ENCODE data around the gene PPP1R37.

PPP1R37 gene

GRCh38 chr19:45117167-45117594 lies 24.2 kb downstream of the PPP1R37 start:
- no peak for TF ChIP-seq CTCF (IDR thresholded peaks at IDR 0.05)

- TF ChIP-seq CTCF (IDR thresholded peaks at IDR 0.05): no peak
Observed at GRCh38 chr19:45117671-45118070, 24.7 kb downstream of the PPP1R37 start.

- no peak for TF ChIP-seq CTCF (IDR thresholded peaks at IDR 0.05)
Observed at GRCh38 chr19:45118106-45118505, 25.1 kb downstream of the PPP1R37 start.

- no peak for TF ChIP-seq CTCF (IDR thresholded peaks at IDR 0.05)
Observed at GRCh38 chr19:45119582-45119981, 26.6 kb downstream of the PPP1R37 start.

- no peak for TF ChIP-seq CTCF (IDR thresholded peaks at IDR 0.05)
Observed at GRCh38 chr19:45121827-45122345, 28.9 kb downstream of the PPP1R37 start.

GRCh38 chr19:45122832-45123231 lies 29.9 kb downstream of the PPP1R37 start:
- TF ChIP-seq CTCF (IDR thresholded peaks at IDR 0.05): no peak

- no peak for TF ChIP-seq CTCF (IDR thresholded peaks at IDR 0.05)
Observed at GRCh38 chr19:45123440-45123850, 30.5 kb downstream of the PPP1R37 start.

- no peak for TF ChIP-seq CTCF (IDR thresholded peaks at IDR 0.05)
Observed at GRCh38 chr19:45124021-45124420, 31.0 kb downstream of the PPP1R37 start.
